Embryonic facial prominence (tissue), 1 donor: ENCODE results near the gene GYS2.
"Not testable (repeated sequence)": the region's sequence is repeated elsewhere in the genome, so short reads cannot be mapped to it uniquely, and the experiment has no call there.

ENCODE experiments used
- DNase-seq: peaks from one replicate; pipeline ENCODE4 v3.0.0-alpha.2; 2016; ENCODE audit errors: extremely low spot score

Gene GYS2

DNA sequence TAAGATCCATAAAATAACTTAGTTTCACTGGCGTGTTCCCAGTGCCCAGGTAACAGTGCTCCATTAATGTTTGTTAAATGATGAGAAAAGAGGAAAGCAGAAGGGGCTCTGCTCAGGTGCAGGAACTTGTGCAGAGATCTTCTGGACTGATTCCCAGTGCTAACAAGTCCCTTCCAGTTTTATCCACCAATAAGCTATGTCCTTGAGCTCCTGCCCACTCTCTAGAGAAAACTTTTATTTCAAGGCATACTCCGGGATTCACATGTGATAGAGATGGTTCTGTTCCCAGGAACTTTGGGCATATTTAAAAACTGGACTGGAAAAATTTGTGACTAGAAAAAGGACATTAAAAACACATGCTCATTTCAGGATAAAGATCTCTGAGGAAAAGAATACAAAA lies 1.9 kb downstream of the GYS2 start:
- DNase-seq = no peak

DNA sequence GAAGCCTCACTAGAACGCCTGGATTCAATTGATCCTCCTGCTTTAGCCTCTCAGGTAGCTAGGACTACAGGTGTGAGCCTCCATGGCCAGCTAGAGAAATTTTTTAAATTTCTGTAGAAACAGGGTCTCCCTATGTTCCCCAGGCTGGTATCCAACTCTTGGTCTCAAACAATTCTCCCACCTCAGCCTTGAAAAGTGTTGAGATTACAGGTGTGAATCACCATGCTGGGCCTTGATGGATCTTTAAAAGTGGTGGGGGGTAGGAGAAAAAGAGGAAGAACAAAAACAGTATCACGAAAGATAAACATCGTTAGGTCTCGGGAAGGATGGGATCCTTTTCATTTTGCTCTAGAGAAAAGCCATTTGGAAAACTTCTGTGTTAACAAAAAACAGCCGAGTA lies 4.5 kb downstream of the GYS2 start:
- DNase-seq = no peak

DNA sequence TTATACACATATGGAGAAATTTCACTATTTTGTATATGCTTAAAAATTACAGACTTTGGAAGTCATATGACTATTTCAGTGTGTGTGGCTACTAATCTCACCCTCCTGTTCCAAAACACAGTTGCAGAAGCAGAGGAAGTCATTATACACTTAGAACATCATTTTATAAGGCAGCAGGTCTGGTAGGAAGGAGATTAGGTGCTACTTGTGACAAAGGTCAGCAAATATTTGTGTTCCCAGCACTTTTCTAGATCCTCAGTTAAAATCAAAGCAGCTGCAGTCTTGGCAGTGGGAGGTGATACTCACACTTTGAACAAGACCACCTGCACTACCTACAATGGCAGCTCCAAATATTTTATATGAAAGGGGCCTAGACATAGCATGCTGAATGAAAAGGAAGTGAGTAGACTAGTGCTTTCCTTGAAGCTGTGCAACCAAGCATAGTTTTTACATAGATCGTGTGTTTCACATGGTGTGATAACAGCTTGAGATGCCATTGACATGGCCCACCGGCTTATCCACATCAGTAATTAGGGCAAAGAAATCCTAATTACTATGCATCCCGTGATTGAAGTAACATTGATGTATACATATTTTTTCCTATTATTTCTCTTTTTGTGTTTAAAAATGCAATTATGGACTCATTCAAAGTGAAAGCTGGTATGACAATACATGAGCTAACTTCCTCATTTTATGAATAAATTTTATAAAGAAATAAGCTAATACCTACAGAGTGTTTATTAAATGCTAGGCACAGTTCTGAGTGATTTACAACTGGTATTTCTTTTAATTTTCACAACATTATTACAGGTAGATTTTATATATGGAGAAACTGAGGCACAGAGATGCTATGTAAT lies 5.3 kb downstream of the GYS2 start:
- DNase-seq = no peak

DNA sequence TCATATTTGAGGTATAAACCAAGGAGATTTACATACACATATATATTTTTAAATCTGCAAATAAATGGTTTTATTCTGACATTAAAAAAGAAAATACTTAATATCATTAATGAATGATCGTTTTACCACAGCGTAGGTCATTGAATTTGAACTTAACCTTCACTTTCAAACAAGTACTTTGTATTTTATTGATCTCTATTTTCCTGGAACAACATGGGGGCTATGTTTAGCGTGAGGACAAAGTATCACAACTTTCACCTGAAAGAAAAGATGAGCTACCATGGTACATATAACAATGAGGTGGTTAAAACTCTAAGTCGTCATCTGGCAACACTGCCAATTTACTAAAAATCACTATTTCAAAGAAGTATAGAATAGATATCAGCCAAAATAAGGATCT lies 6.0 kb downstream of the GYS2 start:
- no peak for DNase-seq

DNA sequence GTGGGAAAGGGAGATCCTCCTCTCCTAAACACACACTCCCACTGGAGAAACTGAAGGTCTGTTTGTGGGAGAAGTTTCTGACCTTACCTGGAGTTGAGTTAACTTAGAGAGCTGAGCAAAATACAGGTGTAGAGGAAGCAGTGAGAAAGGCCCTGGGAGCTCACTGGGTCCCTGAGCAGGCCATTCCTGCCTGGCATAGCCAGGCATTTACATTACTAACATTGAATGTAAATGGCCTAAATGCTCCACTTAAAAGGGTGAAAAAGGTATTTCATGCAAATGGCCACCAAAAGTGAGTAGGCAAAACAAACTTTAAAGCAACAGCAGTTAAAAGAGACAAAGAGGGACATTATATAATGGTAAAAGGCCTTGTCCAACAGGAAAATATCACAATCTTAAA lies 9.3 kb downstream of the GYS2 start:
- not testable (repeated sequence) for DNase-seq

DNA sequence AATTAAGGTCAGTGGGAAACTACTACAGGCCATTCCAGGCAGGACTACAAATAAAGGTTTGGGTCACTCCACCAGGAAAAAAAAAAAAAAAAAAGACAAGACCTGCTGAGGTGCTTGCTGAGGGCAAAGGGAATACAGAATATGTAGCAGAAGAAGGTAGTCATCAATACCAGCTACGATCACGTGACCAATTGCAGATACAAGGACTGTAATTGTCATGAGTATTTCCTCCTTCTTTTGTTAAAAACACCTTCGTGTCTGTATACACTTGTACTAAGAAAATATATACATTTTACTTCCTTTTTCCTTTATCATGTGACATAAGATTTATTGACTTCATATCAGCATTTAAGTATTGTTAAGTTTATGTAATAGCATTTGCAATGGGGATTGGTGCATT lies 19.2 kb downstream of the GYS2 start:
- DNase-seq = no peak

DNA sequence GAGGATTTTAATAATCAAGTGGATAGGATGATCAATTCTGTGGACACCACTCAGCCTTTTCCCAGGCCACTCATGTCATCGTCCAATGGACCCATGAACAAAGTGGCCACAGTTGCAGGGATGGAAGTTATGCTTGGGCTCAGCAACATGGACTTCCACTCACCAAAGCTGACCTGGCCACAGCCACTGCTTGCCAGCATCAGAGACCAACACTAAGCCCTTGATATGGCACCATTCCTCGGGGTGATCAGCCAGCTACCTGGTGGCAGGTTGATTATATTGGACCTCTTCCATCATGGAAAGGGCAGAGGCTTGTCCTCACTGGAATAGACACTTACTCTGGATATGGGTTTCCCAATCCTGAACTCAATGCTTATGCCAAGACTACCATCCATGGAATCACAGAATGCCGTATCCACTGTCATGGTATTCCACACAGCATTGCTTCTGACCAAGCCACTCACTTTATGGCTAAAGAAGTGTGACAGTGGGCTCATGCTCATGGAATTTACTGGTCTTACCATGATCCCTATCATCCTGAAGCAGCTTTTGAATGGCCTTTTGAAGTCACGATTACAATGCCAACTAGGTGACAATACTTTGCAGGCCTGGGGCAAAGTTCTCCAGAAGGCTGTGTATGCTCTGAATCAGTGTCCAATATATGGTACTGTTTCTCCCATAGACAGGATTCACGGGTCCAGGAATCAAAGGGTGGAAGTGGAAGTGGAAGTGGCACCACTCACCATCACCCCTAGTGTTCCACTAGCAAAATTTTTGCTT lies 20.1 kb downstream of the GYS2 start:
- not testable (repeated sequence) for DNase-seq

DNA sequence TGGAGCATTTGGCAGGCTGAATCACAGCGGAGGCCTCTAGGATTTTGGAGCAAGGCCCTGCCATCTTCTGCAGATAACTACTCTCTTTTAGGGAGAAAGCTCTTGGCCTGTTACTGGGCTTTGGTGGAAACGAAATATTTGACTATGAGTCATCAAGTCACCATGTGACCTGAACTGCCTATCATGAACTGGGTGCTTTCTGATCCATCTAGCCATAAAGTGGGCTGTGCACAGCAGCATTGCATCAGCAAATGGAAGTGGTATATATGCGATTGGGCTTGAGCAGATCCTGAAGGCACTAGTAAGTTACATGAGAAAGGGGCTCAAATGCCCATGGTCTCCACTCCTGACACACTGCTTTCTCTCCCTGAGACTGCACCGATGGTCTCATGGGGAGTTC lies 21.1 kb downstream of the GYS2 start:
- no peak for DNase-seq

DNA sequence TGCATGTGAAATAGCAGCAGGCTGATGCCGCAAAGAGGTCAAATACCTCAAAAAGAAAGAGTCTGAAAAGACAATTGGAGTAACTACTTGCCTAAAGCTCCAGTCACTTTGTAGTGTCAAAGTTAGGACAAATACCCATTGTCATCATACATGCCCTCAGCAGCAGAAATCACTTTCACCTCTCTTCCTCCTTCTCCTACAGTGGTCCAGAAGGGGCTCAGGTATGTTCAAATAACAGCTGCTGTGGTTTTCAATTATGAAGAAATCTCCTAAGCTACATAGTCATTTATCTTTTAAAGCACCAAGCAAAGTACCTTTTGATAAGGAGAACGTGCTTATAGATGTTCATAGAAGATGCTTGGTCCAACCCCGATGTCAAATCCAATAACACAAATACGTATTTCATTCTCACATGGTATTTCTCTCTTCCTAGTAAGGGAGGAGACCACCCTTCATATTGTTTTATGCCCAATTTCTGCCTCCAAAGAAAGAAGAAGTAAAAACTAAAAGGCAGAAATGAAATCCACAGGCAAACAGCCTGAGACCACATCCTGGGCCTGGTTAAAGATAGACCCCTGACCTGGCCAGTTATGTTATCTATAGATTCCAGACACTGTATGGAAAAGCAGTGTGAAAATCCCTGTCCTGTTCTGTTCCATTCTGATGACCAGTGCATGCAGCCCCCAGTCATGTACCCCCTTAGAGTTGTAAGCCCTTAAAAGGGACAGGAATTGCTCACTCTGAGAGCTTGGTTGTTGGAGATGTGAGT lies 23.7 kb downstream of the GYS2 start:
- DNase-seq = no peak

DNA sequence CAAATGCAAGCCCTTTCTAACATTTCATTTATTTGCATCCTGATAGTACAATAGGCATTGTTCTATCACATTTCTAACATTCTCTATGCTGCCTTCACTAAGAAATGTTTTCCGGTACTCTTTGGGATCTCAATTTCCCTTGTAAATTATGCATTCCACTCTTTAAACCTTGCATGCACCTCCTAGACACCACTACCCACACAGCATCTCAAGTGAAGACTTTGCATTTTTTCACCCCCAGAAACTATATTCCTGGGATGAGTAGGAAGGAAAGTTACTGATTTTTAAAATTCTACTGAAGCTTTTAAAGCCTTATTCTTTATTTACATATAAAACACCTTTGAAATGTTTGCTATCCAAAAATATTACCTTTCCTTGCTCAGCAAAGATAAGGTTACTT lies 27.1 kb downstream of the GYS2 start:
- no peak for DNase-seq

DNA sequence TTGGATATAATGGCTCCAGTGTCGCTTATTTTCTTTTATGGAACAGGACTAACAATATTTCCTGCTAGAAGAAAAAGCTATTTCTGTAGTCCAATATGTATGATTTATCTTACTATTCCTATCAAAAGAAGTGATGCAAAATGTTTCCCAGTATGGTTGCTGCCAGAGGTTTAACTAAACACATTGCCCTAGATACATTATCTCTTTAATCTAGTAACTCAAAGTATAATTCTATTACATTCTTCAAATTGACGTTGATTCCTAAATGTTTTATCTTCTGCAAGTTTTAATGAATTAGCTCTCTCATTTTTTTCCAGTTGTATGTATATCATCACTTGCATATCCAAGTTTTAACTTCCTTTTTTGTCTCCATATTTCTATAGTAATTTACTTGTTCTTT lies 28.2 kb downstream of the GYS2 start:
- no peak for DNase-seq

DNA sequence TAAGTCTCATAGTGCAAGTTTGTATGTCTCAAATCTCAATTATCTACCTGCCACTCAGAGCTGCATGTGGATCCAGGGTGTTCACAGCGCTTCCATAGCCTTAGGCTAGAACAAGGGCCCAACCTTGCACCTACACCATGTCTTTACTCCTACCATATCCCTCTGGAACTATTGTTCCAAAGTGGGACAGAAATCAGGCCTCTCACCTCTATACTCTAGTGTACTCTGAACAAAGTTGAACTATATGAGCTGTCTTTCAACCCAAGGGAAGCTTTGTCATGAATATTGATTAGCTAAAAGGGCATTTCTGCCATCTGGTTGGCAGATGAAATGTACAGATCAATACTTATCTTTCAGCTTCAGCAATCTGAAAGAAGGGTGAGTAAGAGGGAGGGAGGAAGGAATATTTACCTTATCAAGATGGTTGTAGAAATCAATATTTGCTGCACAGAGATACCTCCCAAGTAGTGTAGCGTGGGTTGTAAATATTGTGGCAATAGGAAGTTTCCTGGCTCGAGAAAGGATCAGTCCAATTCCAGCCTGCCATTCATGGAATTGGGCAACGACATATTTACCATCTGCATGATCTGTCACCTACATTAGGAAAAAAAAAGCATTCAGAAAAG lies 30.8 kb downstream of the GYS2 start:
- no peak for DNase-seq

DNA sequence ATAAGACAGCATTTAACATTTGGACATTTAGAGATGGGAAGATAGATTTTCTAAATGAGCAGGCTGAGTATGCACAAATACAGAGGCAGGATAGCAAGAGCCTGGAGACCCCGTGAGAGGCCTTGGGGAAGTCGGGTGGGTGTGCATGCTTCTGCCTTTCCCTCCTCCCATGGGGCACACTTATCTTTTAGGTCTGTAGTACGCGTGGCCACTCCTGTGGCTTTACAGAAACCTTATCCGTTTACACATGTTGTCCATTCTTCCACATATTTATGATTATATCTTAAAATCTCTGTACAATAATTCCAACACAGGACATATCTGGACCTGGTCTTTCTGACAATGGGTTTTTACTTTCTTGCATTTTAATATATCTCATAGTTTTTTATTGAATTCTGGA lies 33.6 kb downstream of the GYS2 start:
- DNase-seq = no peak

DNA sequence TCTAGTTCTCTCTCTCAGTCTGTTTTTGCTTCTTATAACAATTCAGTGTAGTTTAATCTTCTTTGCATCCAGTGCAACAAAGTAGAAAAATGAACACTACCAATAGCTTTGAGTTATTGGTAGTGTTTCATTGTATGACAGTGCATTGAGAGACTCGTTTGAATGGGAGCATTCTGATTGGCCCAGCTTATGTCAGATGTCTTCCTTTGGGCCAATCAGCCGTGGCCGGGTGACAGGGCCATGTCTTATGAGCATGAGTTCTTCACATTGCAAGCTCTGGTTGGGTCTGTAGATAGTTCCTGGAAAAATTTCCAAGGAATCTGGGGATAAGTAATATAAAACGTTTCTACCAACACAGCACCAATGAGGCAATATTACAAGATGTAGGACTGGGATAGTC lies 36.5 kb downstream of the GYS2 start:
- DNase-seq = no peak

DNA sequence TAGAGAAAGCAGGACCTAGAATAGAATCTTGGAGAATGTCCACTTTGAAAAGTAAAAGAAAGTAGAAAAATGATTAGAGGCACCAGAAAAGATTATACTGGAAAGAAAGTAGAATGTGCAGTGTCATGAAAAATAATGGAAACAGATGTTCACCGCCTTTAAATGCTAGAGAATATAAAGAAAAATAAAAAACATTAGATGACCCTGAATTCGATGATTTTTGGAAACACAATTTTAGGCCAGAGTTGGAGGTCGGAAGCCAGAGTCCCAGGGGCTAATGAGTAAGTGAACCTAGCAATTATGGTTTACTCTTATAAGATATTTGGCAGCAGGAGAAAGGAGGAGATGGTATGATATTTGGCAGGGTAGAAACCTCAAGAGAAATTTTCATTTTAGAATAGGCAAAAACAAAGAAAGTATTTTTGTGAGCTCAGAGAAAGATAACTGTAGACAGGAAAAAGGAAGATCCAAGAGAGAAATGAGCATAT lies 37.7 kb downstream of the GYS2 start:
- no peak for DNase-seq

DNA sequence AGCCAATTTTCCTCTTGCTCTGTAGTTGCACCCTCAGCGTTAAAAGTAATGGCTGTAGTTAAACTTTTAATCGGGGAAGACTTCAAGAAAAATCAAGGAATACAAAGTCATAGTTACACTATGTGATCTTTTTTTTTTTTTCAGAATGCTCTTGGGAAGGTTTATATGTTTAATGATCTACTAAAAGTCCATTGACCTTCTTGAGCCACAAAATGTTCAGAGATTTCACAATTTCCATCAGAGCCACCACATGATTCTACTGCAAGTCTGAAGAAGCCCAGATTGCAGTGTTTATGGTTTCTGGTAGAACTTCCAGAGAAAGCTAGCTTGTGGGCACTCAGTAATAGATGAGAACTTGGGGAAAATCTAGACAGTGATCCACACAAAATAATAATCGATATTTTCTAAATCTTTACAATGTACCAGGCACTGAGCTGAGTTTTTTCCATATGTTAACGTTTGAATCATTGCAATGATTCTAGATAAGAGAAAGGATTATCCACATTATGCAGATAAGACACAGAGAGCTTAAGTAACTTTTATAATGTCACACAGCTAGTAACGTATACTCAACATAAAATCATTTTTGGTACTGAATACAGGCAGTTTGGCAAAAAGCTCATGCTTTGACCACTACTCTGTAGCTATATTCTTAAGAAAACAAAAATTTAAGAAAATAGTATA lies 38.3 kb downstream of the GYS2 start:
- DNase-seq = no peak

DNA sequence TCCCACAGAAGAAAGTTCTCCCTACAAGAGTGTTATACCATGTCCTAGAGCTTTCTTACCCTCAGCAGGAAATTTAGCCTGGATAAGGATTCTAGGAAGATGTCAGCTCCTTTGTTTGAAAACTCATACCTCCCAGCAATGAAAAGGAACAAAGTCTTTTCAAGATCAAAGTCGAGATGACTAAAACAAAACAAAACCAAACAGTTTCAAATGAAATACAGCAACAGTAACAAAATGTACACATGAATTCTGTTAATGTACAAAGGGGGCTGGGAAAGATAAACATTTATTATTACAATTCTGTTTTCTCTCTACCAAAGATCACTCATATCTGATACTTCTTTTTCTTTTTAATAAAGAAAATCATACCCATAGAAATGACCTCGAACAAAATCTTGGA lies 41.8 kb downstream of the GYS2 start:
- DNase-seq = no peak

DNA sequence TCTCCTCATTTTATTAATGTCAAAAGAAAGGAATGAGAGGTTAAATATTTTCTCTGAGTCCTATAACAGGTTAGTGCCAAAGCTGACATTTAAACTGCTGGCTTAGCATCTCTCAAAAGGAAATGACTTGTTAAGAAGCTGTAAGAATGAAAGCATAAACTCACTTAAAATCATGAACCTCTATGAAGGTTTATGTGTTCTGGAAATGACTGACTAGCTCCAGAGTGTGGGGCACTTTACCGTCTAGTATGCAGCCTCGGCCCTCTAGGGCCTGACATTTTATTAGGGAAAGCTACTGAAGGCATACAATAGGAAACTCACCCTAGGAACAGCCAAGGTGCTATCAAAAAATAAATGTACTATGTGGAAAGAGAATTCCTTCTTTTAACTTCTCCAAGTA lies 43.5 kb downstream of the GYS2 start:
- no peak for DNase-seq

DNA sequence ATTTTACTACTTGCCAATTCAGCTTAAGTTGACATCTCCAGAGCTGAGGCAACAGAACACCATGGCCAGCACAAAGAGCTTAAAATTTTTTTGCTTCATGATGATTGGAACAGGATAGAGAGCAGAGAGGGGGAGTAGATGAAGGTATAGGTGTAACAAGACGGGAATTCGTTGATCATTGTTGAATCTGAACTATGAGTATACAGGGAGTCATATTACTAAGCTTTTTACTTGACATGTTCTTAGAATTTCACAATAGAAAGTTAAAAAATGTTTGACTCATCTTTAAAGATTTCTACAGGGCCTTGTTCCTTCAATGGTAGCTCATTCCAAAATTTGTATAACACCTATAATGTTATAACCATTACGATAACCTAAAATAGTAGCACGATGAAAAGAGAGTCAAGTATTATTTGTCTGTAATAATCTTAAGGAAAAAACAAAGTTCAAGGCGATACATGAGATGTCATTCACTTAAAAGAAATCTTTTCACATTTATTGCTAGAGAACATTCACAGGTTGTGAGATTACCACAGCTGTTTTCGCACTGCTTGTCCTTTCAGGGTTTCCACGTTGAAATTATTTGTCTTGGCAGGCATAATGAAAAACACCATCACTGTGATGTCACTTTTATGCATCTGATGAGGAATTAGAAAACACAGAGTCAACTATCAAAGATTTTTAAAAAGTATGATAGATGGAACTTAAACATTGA lies 44.6 kb downstream of the GYS2 start:
- no peak for DNase-seq

DNA sequence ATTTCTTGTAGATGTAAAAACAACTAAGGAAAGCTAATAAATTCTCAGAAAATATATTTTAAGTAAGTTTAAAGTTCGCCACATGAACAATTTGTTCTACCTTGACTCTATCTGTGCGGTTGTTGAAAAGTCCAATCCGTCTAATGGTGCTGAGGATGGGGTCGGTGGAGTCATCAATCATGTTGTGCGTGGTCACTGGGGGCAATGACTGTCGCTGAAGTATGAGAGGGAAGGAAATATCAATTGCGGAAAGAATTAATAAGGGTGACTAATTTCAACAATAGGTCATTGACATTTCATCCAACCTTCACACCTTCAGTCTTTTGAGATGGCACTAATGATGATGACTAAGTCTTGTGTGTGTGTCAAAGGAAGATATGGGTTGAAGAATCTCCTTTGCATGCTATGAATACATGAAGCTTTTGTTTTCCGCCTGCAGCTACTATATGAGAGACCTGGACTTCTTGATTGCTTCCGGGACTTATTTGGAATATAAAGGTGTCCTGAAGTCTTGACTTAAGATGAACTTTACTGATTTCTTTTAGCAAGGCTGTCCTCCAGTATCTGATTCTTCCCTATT lies 46.5 kb downstream of the GYS2 start:
- no peak for DNase-seq
